Loucy (cell line): Measurements from ENCODE around the gene NAALADL2.

ENCODE experiments used
- H2AFZ ChIP-seq: fragments of 200-600 bp; sonication (generic); 2 replicates; pipeline ENCODE4 v1.6.0; 2016; ENCODE audit warnings: antibody characterized with exemption, mild to moderate bottlenecking, low read length, moderate library complexity
- H3F3A ChIP-seq: fragments of 200-600 bp; 2 replicates; pipeline ENCODE4 v1.6.0; 2016; ENCODE audit warnings: antibody characterized with exemption, low read depth, mild to moderate bottlenecking
- H3K27me3 ChIP-seq: fragments of 200-600 bp; sonication (generic); 2 replicates; pipeline ENCODE4 v1.6.1; 2014; ENCODE audit warnings: low read length, mild to moderate bottlenecking; ENCODE audit not compliant: insufficient read depth, poor library complexity, severe bottlenecking
- H3K36me3 ChIP-seq: fragments of 200-600 bp; sonication (generic); 2 replicates; pipeline ENCODE4 v1.6.1; 2016; ENCODE audit warnings: low read length; ENCODE audit not compliant: insufficient read depth
- H3K4me1 ChIP-seq: fragments of 200-600 bp; sonication (generic); 2 replicates; pipeline ENCODE4 v1.5.1; 2014; ENCODE audit warnings: low read length, mild to moderate bottlenecking; ENCODE audit not compliant: insufficient read depth, poor library complexity, severe bottlenecking
- H3K4me2 ChIP-seq: fragments of 200-600 bp; sonication (generic); 2 replicates; pipeline ENCODE4 v1.6.0; 2014; ENCODE audit warnings: antibody characterized with exemption, low read length, low read depth, mild to moderate bottlenecking; ENCODE audit not compliant: poor library complexity, severe bottlenecking
- H3K4me3 ChIP-seq: fragments of 200-600 bp; sonication (generic); 2 replicates; pipeline ENCODE4 v1.5.1; 2014; ENCODE audit warnings: low read length, mild to moderate bottlenecking, mixed read lengths; ENCODE audit not compliant: poor library complexity, severe bottlenecking
- H3K79me2 ChIP-seq: fragments of 200-600 bp; sonication (generic); 2 replicates; pipeline ENCODE4 v1.6.1; 2014; ENCODE audit warnings: low read length; ENCODE audit not compliant: insufficient read depth
- H3K9ac ChIP-seq: fragments of 200-600 bp; sonication (generic); 2 replicates; pipeline ENCODE4 v1.6.0; 2014; ENCODE audit warnings: mild to moderate bottlenecking, low read depth, low read length, moderate library complexity; ENCODE audit not compliant: poor library complexity, severe bottlenecking
- H3K9me2 ChIP-seq: fragments of 200-600 bp; sonication (generic); replicated peaks from 2 replicates; pipeline ENCODE4 v1.6.1; 2016; ENCODE audit warnings: low read depth, low read length, mixed read lengths
- H3K9me3 ChIP-seq: fragments of 200-600 bp; sonication (generic); 2 replicates; pipeline ENCODE4 v1.6.1; 2014; ENCODE audit warnings: mild to moderate bottlenecking, antibody characterized with exemption, low read length, low read depth; ENCODE audit not compliant: insufficient read depth
- H4K20me1 ChIP-seq: fragments of 200-600 bp; sonication (generic); 2 replicates; pipeline ENCODE4 v1.6.0; 2014; ENCODE audit warnings: antibody characterized with exemption, low read length, mild to moderate bottlenecking; ENCODE audit not compliant: insufficient read depth, poor library complexity, severe bottlenecking
- CTCF ChIP-seq: fragments of 200-600 bp; sonication (generic); conservative IDR thresholded peaks from 2 replicates; pipeline ENCODE4 v1.5.1; 2014; ENCODE audit warnings: mild to moderate bottlenecking, antibody characterized with exemption, low read length
- EZH2phosphoT487 ChIP-seq: fragments of 200-600 bp; IDR thresholded peaks from 2 replicates; pipeline ENCODE4 v1.6.1; 2018; ENCODE audit warnings: antibody characterized with exemption, mild to moderate bottlenecking, moderate library complexity, borderline replicate concordance

Gene NAALADL2

GRCh38 chr3:174931473-174932353 lies 72.6 kb downstream of the NAALADL2 start:
- Histone ChIP-seq H3K9me2 (no peaks in the 10 kb centered on the region), H3K9ac (no peak overlapping the region), H3K4me3 (no peak overlapping the region), H2AFZ (no peak overlapping the region), H3F3A (no peaks in the 10 kb centered on the region), H3K9me3 (no peaks in the 10 kb centered on the region), H3K4me1 (no peaks in the 10 kb centered on the region), H3K79me2 (no peaks in the 10 kb centered on the region), H3K36me3 (no peaks in the 10 kb centered on the region), H3K27me3 (no peaks in the 10 kb centered on the region), H4K20me1 (no peaks in the 10 kb centered on the region), H3K4me2 (no peak overlapping the region)
- TF ChIP-seq CTCF (no peak), EZH2phosphoT487 (no peak)

- Histone ChIP-seq H2AFZ (no peak overlapping the region), H3K9ac (no peak overlapping the region), H3F3A (no peaks in the 10 kb centered on the region), H3K27me3 (no peaks in the 10 kb centered on the region), H3K9me2 (no peaks in the 10 kb centered on the region), H3K36me3 (no peaks in the 10 kb centered on the region), H3K79me2 (no peaks in the 10 kb centered on the region), H3K4me2 (no peak overlapping the region), H4K20me1 (no peaks in the 10 kb centered on the region), H3K9me3 (no peaks in the 10 kb centered on the region), H3K4me3 (no peak overlapping the region), H3K4me1 (no peaks in the 10 kb centered on the region)
- no peak for TF ChIP-seq EZH2phosphoT487
Observed at GRCh38 chr3:174936590-174936989, 77.5 kb downstream of the NAALADL2 start.

- Histone ChIP-seq H3K9me2 (no peaks in the 10 kb centered on the region), H3K36me3 (no peaks in the 10 kb centered on the region), H3K4me3 (no peak overlapping the region), H4K20me1 (no peaks in the 10 kb centered on the region), H3K9me3 (no peaks in the 10 kb centered on the region), H3F3A (no peaks in the 10 kb centered on the region), H3K9ac (no peak overlapping the region), H3K27me3 (no peaks in the 10 kb centered on the region), H2AFZ (no peak overlapping the region), H3K4me1 (no peaks in the 10 kb centered on the region), H3K79me2 (no peaks in the 10 kb centered on the region), H3K4me2 (no peak overlapping the region)
- TF ChIP-seq EZH2phosphoT487 (no peak), CTCF (no peak)
Observed at GRCh38 chr3:174937478-174937877, 78.3 kb downstream of the NAALADL2 start.
